GM12891 (cell line): ENCODE results near the gene NHS.

Source experiments
- PAX5 ChIP-seq: IDR thresholded peaks from 2 replicates; pipeline ENCODE4 v1.6.1; 2011; ENCODE audit warnings: low read length, moderate library complexity, mild to moderate bottlenecking; ENCODE audit not compliant: insufficient read depth, severe bottlenecking
- POLR2A ChIP-seq: IDR thresholded peaks from 2 replicates; pipeline ENCODE4 v1.6.1; 2011; ENCODE audit warnings: low read depth, low read length, control low read depth
- POLR2AphosphoS5 ChIP-seq: IDR thresholded peaks from 2 replicates; pipeline ENCODE4 v1.6.1; 2011; ENCODE audit warnings: low read depth, low read length, control low read depth
- POU2F2 ChIP-seq: IDR thresholded peaks from 2 replicates; pipeline ENCODE4 v1.6.1; 2011; ENCODE audit warnings: low read depth, mild to moderate bottlenecking, control low read depth, low read length, moderate library complexity
- TAF1 ChIP-seq: IDR thresholded peaks from 2 replicates; pipeline ENCODE4 v1.6.1; 2011; ENCODE audit warnings: low read depth, low read length, control low read depth

DNA sequence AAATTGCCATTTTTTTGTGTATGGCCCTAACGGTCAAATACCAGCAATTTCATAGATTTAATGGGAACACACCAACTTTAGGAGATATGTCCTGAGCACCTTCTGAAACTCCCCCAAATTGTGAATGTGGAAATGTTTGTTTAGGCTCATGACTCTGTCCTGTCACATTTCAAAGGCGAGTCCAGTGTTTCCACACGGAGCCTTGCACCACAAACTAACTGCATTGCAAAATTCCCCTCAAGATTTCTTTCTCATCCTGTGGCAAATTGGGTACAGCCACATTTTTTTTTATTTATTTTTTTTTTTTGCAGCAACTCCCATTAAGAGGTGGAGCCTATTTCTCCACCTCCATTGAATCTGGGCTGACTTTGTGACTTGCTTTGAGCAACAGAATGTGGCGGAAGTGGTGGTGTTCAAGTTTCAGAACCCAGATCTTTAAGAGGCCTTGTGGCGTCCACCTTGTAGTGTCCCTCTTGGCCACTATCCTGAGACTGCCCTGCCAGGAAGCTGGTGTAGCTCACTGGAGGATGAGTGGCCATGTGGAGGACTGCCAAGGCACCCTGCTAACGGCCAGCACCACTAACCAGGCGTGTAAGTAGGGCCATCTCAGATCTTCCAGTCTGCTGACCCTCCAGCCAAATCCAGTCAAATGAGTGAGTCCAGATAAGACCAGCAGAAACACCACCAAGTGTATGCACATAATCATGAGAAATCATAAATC, 189.8 kb downstream of the NHS start:
- TF ChIP-seq TAF1 = no peak
- no peak for TF ChIP-seq POLR2A
- no peak for TF ChIP-seq PAX5
- no peak for TF ChIP-seq POLR2AphosphoS5
- no peak for TF ChIP-seq POU2F2
